Right lobe of liver (tissue), 4 donors: Measurements from ENCODE around the gene LRCH1.

Experiments used
- CTCF ChIP-seq, 4 donors: fragments of 200-600 bp in 3 of 4; fragments of 450-650 bp in 1 of 4; IDR thresholded peaks; one replicate each; pipeline versions ENCODE4 v1.5.1 to v1.8.0; 2016 to 2022; ENCODE audit warnings: antibody characterized with exemption in 4 of 4, mild to moderate bottlenecking in 2 of 4
- POLR2A ChIP-seq: fragments of 450-650 bp; IDR thresholded peaks from one replicate; pipeline ENCODE4 v1.6.1; 2017; ENCODE audit warnings: antibody characterized with exemption, mild to moderate bottlenecking
- donor health status: DM: no; HTN: no; CAD: no.
- donor health status: DM: no; HTN: no; CAD: no.
- donor health status: DM: no; HTN: yes; CAD: no.

- TF ChIP-seq CTCF (IDR thresholded peaks at IDR 0.05) (no peak), POLR2A (no peak)
Observed at GRCh38 chr13:46624821-46625220, 71.9 kb downstream of the LRCH1 start.
